WTC11 (cell line): ENCODE data around the gene CNTNAP5. TPM values are rescaled to one million over a fixed set of nuclear protein-coding genes. Genes with fewer than 3 reads are reported as not detected.

ENCODE experiments used
- ATAC-seq: fragments of 200-7000 bp; cut with Tn5 transposase; 2 replicates; pipeline ENCODE4 v1.10.0; 2021; ENCODE audit warnings: mild to moderate bottlenecking, moderate library complexity
- CTCF ChIA-PET: fragments of 300-600 bp; sonication (Branson Sonifier 250); formaldehyde crosslinking; loops from one replicate; lab custom pipeline; 2021; ENCODE audit warnings: antibody characterized with exemption; lab: Charles Lee
- POLR2A ChIA-PET: fragments of 350-600 bp; sonication (Branson Sonifier 250); formaldehyde crosslinking; loops from one replicate; lab custom pipeline; 2021; ENCODE audit warnings: antibody characterized with exemption; lab: Charles Lee
- DNase-seq: peaks from one replicate; pipeline ENCODE4 v3.0.0; 2021; ENCODE audit warnings: low spot score
- H3K27ac Mint-ChIP-seq: 2 replicates; pipeline ENCODE4 v1.8.0; 2021; ENCODE audit warnings: mixed read lengths
- H3K27me3 Mint-ChIP-seq: 2 replicates; pipeline ENCODE4 v1.8.0; 2021; ENCODE audit warnings: low read depth, mild to moderate bottlenecking, moderate library complexity, mixed read lengths
- H3K36me3 Mint-ChIP-seq: 2 replicates; pipeline ENCODE4 v1.8.0; 2021; ENCODE audit warnings: mixed read lengths
- H3K4me1 Mint-ChIP-seq: 2 replicates; pipeline ENCODE4 v1.8.0; 2022; ENCODE audit warnings: mixed read lengths
- H3K4me3 Mint-ChIP-seq: 2 replicates; pipeline ENCODE4 v1.8.0; 2021; ENCODE audit warnings: mild to moderate bottlenecking, moderate library complexity, mixed read lengths
- H3K9me3 Mint-ChIP-seq: 2 replicates; pipeline ENCODE4 v1.8.0; 2021; ENCODE audit warnings: mixed read lengths
- ARID4B ChIP-seq: sonication (generic); formaldehyde crosslinking; IDR thresholded peaks from 2 replicates; pipeline ENCODE4 v1.8.0; 2023; ENCODE audit warnings: missing genetic modification reagents, mild to moderate bottlenecking, borderline replicate concordance
- CDX4 ChIP-seq: fragments of 250-450 bp; sonication (Bioruptor Pico); IDR thresholded peaks from 2 replicates; pipeline ENCODE4 v1.9.0; 2021; ENCODE audit warnings: moderate library complexity, mild to moderate bottlenecking, inconsistent platforms, borderline replicate concordance
- E2F5 ChIP-seq: sonication (generic); formaldehyde crosslinking; IDR thresholded peaks from 2 replicates; pipeline ENCODE4 v1.8.1; 2022; ENCODE audit warnings: mild to moderate bottlenecking, moderate library complexity, missing genetic modification reagents
- ELF4 ChIP-seq: sonication (generic); formaldehyde crosslinking; IDR thresholded peaks from 2 replicates; pipeline ENCODE4 v1.8.1; 2022; ENCODE audit warnings: low read depth, mild to moderate bottlenecking, moderate library complexity, missing genetic modification reagents
- ESRRA ChIP-seq: sonication (generic); formaldehyde crosslinking; IDR thresholded peaks from 2 replicates; pipeline ENCODE4 v1.8.1; 2022; ENCODE audit warnings: mild to moderate bottlenecking, missing genetic modification reagents, borderline replicate concordance
- FOXJ3 ChIP-seq: sonication (generic); formaldehyde crosslinking; IDR thresholded peaks from 2 replicates; pipeline ENCODE4 v1.9.0; 2021; ENCODE audit warnings: missing genetic modification reagents, mild to moderate bottlenecking, borderline replicate concordance
- GRHL2 ChIP-seq: fragments of 250-450 bp; sonication (Bioruptor Pico); IDR thresholded peaks from 2 replicates; pipeline ENCODE4 v1.8.0; 2022; ENCODE audit warnings: mild to moderate bottlenecking, moderate library complexity; ENCODE audit not compliant: insufficient replicate concordance, severe bottlenecking
- MYBL2 ChIP-seq: sonication (generic); formaldehyde crosslinking; IDR thresholded peaks from 2 replicates; pipeline ENCODE4 v1.8.1; 2023; ENCODE audit warnings: mild to moderate bottlenecking, moderate library complexity, missing genetic modification reagents
- NFE2L1 ChIP-seq: sonication (generic); formaldehyde crosslinking; IDR thresholded peaks from 2 replicates; pipeline ENCODE4 v1.8.1; 2023; ENCODE audit warnings: missing genetic modification reagents
- NFYB ChIP-seq: sonication (generic); formaldehyde crosslinking; conservative IDR thresholded peaks from 2 replicates; pipeline ENCODE4 v1.8.0; 2022; ENCODE audit warnings: low read depth, missing genetic modification reagents
- NR1H2 ChIP-seq: sonication (generic); formaldehyde crosslinking; IDR thresholded peaks from 2 replicates; pipeline ENCODE4 v1.9.0; 2021; ENCODE audit warnings: mild to moderate bottlenecking, moderate library complexity, missing genetic modification reagents
- NR3C1 ChIP-seq: sonication (generic); formaldehyde crosslinking; conservative IDR thresholded peaks from 2 replicates; pipeline ENCODE4 v1.8.1; 2023; ENCODE audit warnings: low read depth, mild to moderate bottlenecking, missing genetic modification reagents
- OVOL2 ChIP-seq: fragments of 250-450 bp; sonication (Bioruptor Pico); IDR thresholded peaks from 2 replicates; pipeline ENCODE4 v1.9.0; 2021; ENCODE audit warnings: mild to moderate bottlenecking, borderline replicate concordance
- RELA ChIP-seq: sonication (generic); formaldehyde crosslinking; IDR thresholded peaks from 2 replicates; pipeline ENCODE4 v1.8.1; 2022; ENCODE audit warnings: missing genetic modification reagents, mild to moderate bottlenecking, borderline replicate concordance
- SOX15 ChIP-seq: fragments of 250-450 bp; sonication (Bioruptor Pico); IDR thresholded peaks from 2 replicates; pipeline ENCODE4 v1.9.0; 2021; ENCODE audit warnings: mild to moderate bottlenecking
- TCF7 ChIP-seq: sonication (generic); formaldehyde crosslinking; IDR thresholded peaks from 2 replicates; pipeline ENCODE4 v1.8.0; 2022; ENCODE audit warnings: mild to moderate bottlenecking, low read depth, missing genetic modification reagents, moderate library complexity
- ZNF396 ChIP-seq: fragments of 250-450 bp; sonication (Bioruptor Pico); IDR thresholded peaks from 2 replicates; pipeline ENCODE4 v1.8.0; 2021; ENCODE audit warnings: mild to moderate bottlenecking, moderate library complexity, borderline replicate concordance
- ZNF671 ChIP-seq: fragments of 250-450 bp; sonication (Bioruptor Pico); IDR thresholded peaks from 2 replicates; pipeline ENCODE4 v1.8.0; 2021; ENCODE audit warnings: mild to moderate bottlenecking
- total RNA-seq: library from RNA; stranded (reverse); gene quantifications from 3 replicates; pipeline ENCODE4 v1.2.3, GENCODE V29; 2021
- TF ChIP-seq, protein P1 (sequence below): sonication (generic); formaldehyde crosslinking; IDR thresholded peaks from 2 replicates; pipeline ENCODE4 v1.8.1; 2023; ENCODE audit warnings: mild to moderate bottlenecking, missing genetic modification reagents, moderate library complexity
- TF ChIP-seq, protein P2 (sequence below): sonication (generic); formaldehyde crosslinking; IDR thresholded peaks from 2 replicates; pipeline ENCODE4 v1.8.0; 2023; ENCODE audit warnings: missing genetic modification reagents
- TF ChIP-seq, protein P3 (sequence below): sonication (generic); formaldehyde crosslinking; IDR thresholded peaks from 2 replicates; pipeline ENCODE4 v1.8.0; 2022; ENCODE audit warnings: mild to moderate bottlenecking, missing genetic modification reagents
- TF ChIP-seq, protein P4 (sequence below): sonication (generic); formaldehyde crosslinking; IDR thresholded peaks from 2 replicates; pipeline ENCODE4 v1.8.1; 2022; ENCODE audit warnings: missing genetic modification reagents, borderline replicate concordance

Gene CNTNAP5
- total RNA-seq, 1 experiment from 2014 or later, result 0.22 TPM

DNA sequence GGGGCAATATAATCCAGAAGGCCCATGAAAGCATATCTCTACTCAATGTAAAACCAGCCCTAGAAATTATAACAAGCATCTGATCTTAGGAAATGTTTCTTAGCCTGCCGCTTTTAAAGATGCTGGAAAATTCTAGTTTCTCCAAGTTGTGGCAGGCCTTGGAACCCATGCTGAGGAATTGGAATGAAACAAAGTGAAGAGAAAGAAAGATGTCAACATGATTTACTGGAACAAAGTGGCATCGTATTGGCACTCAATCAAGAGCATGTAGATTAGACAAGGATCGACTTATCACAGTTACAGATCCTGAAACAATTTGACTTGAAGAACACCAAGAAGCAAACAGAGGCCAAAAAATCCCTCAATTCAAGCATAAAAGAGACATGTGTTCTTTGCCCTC, 28.7 kb downstream of the CNTNAP5 start:
- Mint-ChIP-seq H3K9me3 (peaks cover 9% of the 10 kb centered on the region; the same call in 1 of the 2 replicates), H3K4me3 (no peak overlapping the region), H3K4me1 (peaks cover 18% of the 10 kb centered on the region), H3K36me3 (no peaks in the 10 kb centered on the region), H3K27ac (no peak overlapping the region), H3K27me3 (peaks cover 4% of the 10 kb centered on the region)
- DNase-seq (no peak), ATAC-seq (no peak)
- ChIA-PET CTCF (no interaction called here), POLR2A (no interaction called here)
- no peak for TF ChIP-seq MYBL2 (CRISPR knock-in tag)
- TF ChIP-seq, protein P1, sequence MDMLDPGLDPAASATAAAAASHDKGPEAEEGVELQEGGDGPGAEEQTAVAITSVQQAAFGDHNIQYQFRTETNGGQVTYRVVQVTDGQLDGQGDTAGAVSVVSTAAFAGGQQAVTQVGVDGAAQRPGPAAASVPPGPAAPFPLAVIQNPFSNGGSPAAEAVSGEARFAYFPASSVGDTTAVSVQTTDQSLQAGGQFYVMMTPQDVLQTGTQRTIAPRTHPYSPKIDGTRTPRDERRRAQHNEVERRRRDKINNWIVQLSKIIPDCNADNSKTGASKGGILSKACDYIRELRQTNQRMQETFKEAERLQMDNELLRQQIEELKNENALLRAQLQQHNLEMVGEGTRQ (CRISPR knock-in tag), result no peak
- TF ChIP-seq, protein P2, sequence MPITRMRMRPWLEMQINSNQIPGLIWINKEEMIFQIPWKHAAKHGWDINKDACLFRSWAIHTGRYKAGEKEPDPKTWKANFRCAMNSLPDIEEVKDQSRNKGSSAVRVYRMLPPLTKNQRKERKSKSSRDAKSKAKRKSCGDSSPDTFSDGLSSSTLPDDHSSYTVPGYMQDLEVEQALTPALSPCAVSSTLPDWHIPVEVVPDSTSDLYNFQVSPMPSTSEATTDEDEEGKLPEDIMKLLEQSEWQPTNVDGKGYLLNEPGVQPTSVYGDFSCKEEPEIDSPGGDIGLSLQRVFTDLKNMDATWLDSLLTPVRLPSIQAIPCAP (CRISPR knock-in tag), result no peak
- no peak for TF ChIP-seq RELA
- no peak for TF ChIP-seq ZNF671 (CRISPR knock-in tag)
- no peak for TF ChIP-seq SOX15 (CRISPR knock-in tag)
- no peak for TF ChIP-seq NR3C1 (CRISPR knock-in tag)
- no peak for TF ChIP-seq ESRRA (CRISPR knock-in tag)
- no peak for TF ChIP-seq OVOL2 (CRISPR knock-in tag)
- TF ChIP-seq NFYB, result no peak
- TF ChIP-seq ZNF396 (CRISPR knock-in tag), result no peak
- TF ChIP-seq NFE2L1 (CRISPR knock-in tag), result no peak

GRCh38 chr2:124063596-124063995, 38.5 kb downstream of the CNTNAP5 start:
- POLR2A ChIA-PET, result no interaction called here
- H3K4me3 Mint-ChIP-seq, result no peak overlapping the region
- TF ChIP-seq NFYB (no peak), OVOL2 (CRISPR knock-in tag) (no peak), ARID4B (CRISPR knock-in tag) (no peak), MYBL2 (CRISPR knock-in tag) (no peak), E2F5 (CRISPR knock-in tag) (no peak), TCF7 (CRISPR knock-in tag) (no peak), ELF4 (CRISPR knock-in tag) (no peak), FOXJ3 (CRISPR knock-in tag) (no peak), CDX4 (no peak), GRHL2 (no peak), NR1H2 (CRISPR knock-in tag) (no peak)
- TF ChIP-seq, protein P2 (CRISPR knock-in tag), result no peak
- TF ChIP-seq, protein P3, sequence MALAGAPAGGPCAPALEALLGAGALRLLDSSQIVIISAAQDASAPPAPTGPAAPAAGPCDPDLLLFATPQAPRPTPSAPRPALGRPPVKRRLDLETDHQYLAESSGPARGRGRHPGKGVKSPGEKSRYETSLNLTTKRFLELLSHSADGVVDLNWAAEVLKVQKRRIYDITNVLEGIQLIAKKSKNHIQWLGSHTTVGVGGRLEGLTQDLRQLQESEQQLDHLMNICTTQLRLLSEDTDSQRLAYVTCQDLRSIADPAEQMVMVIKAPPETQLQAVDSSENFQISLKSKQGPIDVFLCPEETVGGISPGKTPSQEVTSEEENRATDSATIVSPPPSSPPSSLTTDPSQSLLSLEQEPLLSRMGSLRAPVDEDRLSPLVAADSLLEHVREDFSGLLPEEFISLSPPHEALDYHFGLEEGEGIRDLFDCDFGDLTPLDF (CRISPR knock-in tag), result no peak
- TF ChIP-seq, protein P4, sequence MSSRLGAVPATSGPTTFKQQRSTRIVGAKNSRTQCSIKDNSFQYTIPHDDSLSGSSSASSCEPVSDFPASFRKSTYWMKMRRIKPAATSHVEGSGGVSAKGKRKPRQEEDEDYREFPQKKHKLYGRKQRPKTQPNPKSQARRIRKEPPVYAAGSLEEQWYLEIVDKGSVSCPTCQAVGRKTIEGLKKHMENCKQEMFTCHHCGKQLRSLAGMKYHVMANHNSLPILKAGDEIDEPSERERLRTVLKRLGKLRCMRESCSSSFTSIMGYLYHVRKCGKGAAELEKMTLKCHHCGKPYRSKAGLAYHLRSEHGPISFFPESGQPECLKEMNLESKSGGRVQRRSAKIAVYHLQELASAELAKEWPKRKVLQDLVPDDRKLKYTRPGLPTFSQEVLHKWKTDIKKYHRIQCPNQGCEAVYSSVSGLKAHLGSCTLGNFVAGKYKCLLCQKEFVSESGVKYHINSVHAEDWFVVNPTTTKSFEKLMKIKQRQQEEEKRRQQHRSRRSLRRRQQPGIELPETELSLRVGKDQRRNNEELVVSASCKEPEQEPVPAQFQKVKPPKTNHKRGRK (CRISPR knock-in tag), result no peak

More at GRCh38 chr2:124063596-124063995, 38.5 kb downstream of the CNTNAP5 start:
- H3K4me1 Mint-ChIP-seq, result peaks cover 8% of the 10 kb centered on the region
- peaks cover 22% of the 10 kb centered on the region for H3K9me3 Mint-ChIP-seq
- peaks cover 4% of the 10 kb centered on the region; the same call in 1 of the 2 replicates for H3K36me3 Mint-ChIP-seq
- no peak overlapping the region for H3K27ac Mint-ChIP-seq
- CTCF ChIA-PET, result no interaction called here
- no peak for DNase-seq
- ATAC-seq, result no peak
- 0 out of 2 replicates have a peak, but pooled peaks cover 3% of the 10 kb centered on the region for H3K27me3 Mint-ChIP-seq
